Activated T-cell treated with anti-CD3 and anti-CD28 coated beads, Interleukin-2, amount 50 U/mL, for 24 hours (primary cell): Measurements from ENCODE around the gene MET.
"Not testable (repeated sequence)": the region's sequence is repeated elsewhere in the genome, so short reads cannot be mapped to it uniquely, and the experiment has no call there.

Experiments used
- DNase-seq: peaks from one replicate; pipeline ENCODE4 v3.0.0-alpha.2; 2020
- H3K27ac Mint-ChIP-seq: 2 replicates; pipeline ENCODE4 v1.8.0; 2020; ENCODE audit warnings: mild to moderate bottlenecking, mixed read lengths
- H3K27me3 Mint-ChIP-seq: 2 replicates; pipeline ENCODE4 v1.8.0; 2020; ENCODE audit warnings: mixed read lengths
- H3K36me3 Mint-ChIP-seq: 2 replicates; pipeline ENCODE4 v1.8.0; 2020; ENCODE audit warnings: low read depth, mixed read lengths
- H3K4me1 Mint-ChIP-seq: 2 replicates; pipeline ENCODE4 v1.8.0; 2020; ENCODE audit warnings: low read depth, mixed read lengths
- H3K4me3 Mint-ChIP-seq: 2 replicates; pipeline ENCODE4 v1.8.0; 2020; ENCODE audit warnings: mild to moderate bottlenecking, moderate library complexity, mixed read lengths
- H3K9me3 Mint-ChIP-seq: 2 replicates; pipeline ENCODE4 v1.8.0; 2020; ENCODE audit warnings: mixed read lengths

Gene MET

DNA sequence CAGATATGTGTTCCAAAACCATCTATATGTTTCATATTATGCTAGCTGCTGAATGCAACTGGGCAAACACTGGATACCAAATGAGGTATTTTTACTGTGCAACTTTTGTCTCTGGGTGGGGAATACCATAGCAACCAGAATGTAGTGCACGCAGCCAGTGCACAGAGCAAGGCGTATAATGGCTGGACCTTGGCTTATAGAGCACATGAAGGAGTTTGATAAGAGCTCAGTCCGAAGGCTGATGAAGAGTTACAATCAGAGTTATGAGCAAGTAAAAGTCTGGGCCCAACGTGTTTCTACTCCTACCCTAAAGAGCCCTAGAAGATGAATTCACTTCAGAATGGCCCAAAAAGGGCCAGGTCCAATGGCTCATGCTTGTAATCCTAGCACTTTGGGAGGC, 82.2 kb downstream of the MET start:
- Mint-ChIP-seq H3K4me1 (no peaks in the 10 kb centered on the region), H3K27me3 (peaks cover 1% of the 10 kb centered on the region), H3K36me3 (no peaks in the 10 kb centered on the region), H3K27ac (no peak overlapping the region), H3K4me3 (no peak overlapping the region), H3K9me3 (peaks cover 3% of the 10 kb centered on the region)
- DNase-seq, result no peak

DNA sequence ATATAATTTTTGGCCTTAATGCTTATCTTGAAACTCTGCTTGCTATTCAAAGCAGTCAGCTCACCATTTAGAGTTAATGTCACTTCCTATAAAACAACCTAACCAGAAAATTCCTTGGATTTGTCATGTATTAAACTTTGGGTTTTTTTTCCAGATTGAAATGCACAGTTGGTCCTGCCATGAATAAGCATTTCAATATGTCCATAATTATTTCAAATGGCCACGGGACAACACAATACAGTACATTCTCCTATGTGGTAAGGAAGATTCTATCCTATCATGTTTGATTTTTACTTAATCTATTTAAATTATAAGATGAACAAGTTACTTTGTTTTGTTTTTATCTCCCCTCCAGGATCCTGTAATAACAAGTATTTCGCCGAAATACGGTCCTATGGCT, 85.3 kb downstream of the MET start:
- peaks cover 7% of the 10 kb centered on the region for H3K27me3 Mint-ChIP-seq
- H3K27ac Mint-ChIP-seq, result no peak overlapping the region
- H3K9me3 Mint-ChIP-seq, result no peaks in the 10 kb centered on the region
- DNase-seq, result no peak
- H3K36me3 Mint-ChIP-seq, result no peaks in the 10 kb centered on the region
- H3K4me3 Mint-ChIP-seq, result no peak overlapping the region
- no peaks in the 10 kb centered on the region for H3K4me1 Mint-ChIP-seq

GRCh38 chr7:116759642-116760041, 87.6 kb downstream of the MET start:
- H3K27ac Mint-ChIP-seq, H3K4me3 Mint-ChIP-seq, H3K4me1 Mint-ChIP-seq, DNase-seq, H3K9me3 Mint-ChIP-seq, H3K36me3 Mint-ChIP-seq: not testable (repeated sequence)
- peaks cover 12% of the 10 kb centered on the region for H3K27me3 Mint-ChIP-seq

GRCh38 chr7:116762971-116763370, 91.0 kb downstream of the MET start:
- no peaks in the 10 kb centered on the region for H3K9me3 Mint-ChIP-seq
- peaks cover 15% of the 10 kb centered on the region for H3K27me3 Mint-ChIP-seq
- H3K27ac Mint-ChIP-seq, result no peak overlapping the region
- H3K4me1 Mint-ChIP-seq, result no peaks in the 10 kb centered on the region
- H3K4me3 Mint-ChIP-seq, result no peak overlapping the region
- H3K36me3 Mint-ChIP-seq, result no peaks in the 10 kb centered on the region
- no peak for DNase-seq

- no peak overlapping the region for H3K4me3 Mint-ChIP-seq
- DNase-seq, result no peak
- peaks cover 18% of the 10 kb centered on the region for H3K27me3 Mint-ChIP-seq
- no peaks in the 10 kb centered on the region for H3K9me3 Mint-ChIP-seq
- no peak overlapping the region for H3K27ac Mint-ChIP-seq
- no peaks in the 10 kb centered on the region for H3K36me3 Mint-ChIP-seq
- H3K4me1 Mint-ChIP-seq, result no peaks in the 10 kb centered on the region
These were observed 91.7 kb downstream of the MET start for GRCh38 chr7:116763647-116764046.

DNA sequence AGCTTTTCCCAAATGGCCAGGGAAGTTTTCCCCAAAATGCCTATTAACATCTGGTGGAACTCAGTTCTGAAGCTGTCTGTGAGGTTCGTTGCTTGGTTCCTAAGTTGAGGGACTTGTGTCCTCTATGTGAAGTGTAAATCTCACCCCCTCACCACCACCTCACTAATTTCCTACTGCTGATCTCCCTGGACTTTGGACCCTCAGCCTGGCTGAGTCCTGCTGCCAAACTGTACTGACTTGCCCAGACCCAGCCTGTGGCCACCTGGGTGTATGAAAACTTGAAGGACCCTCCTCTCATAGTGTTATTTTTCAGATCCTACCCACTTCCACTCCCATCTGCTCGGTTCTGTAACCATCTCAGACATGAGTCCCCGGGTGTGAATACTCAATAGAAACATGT, 94.9 kb downstream of the MET start:
- Mint-ChIP-seq H3K36me3 (no peaks in the 10 kb centered on the region), H3K27ac (no peak overlapping the region), H3K27me3 (peaks cover 23% of the 10 kb centered on the region), H3K4me1 (no peaks in the 10 kb centered on the region), H3K4me3 (no peak overlapping the region), H3K9me3 (no peaks in the 10 kb centered on the region)
- no peak for DNase-seq

DNA sequence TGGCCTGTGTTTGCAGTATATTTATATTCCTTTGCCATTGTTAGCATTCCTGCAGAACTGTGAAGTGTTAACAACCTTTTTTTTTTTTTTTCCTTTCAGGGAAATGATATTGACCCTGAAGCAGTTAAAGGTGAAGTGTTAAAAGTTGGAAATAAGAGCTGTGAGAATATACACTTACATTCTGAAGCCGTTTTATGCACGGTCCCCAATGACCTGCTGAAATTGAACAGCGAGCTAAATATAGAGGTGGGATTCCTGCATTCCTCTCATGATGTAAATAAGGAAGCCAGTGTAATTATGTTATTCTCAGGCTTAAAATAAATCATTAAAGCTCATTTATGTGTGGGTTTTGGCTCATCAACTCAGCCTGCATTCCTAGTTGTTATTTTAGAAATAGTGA, 97.5 kb downstream of the MET start:
- no peak for DNase-seq
- no peaks in the 10 kb centered on the region for H3K9me3 Mint-ChIP-seq
- H3K4me1 Mint-ChIP-seq, result no peaks in the 10 kb centered on the region
- H3K4me3 Mint-ChIP-seq, result no peak overlapping the region
- H3K36me3 Mint-ChIP-seq, result no peaks in the 10 kb centered on the region
- H3K27me3 Mint-ChIP-seq, result peaks cover 38% of the 10 kb centered on the region
- no peak overlapping the region for H3K27ac Mint-ChIP-seq

DNA sequence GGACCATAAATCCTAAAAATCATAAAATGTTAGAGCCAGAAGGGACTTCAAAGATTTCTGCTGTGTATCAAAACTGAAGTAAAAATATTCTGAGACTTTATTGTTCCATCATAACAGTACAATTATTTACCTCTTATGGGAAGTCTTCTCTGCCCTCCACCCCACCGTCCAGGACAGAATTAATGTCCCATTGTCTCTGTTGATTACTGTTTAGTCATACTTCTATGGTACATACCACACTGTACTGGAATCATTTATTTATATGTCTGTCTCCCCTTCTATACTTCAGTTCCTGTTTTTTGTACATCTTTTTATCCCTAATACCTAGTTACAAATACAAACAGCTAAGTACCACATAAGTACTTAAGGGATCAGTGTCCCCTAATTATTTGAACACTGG, 98.9 kb downstream of the MET start:
- H3K4me3 Mint-ChIP-seq, result no peak overlapping the region
- H3K36me3 Mint-ChIP-seq, result no peaks in the 10 kb centered on the region
- H3K9me3 Mint-ChIP-seq, result no peaks in the 10 kb centered on the region
- peaks cover 41% of the 10 kb centered on the region for H3K27me3 Mint-ChIP-seq
- H3K27ac Mint-ChIP-seq, result no peak overlapping the region
- H3K4me1 Mint-ChIP-seq, result no peaks in the 10 kb centered on the region
- DNase-seq, result no peak

- H3K9me3 Mint-ChIP-seq, result no peaks in the 10 kb centered on the region
- H3K36me3 Mint-ChIP-seq, result no peaks in the 10 kb centered on the region
- H3K4me3 Mint-ChIP-seq, result no peak overlapping the region
- H3K27me3 Mint-ChIP-seq, result peaks cover 41% of the 10 kb centered on the region
- peaks cover 4% of the 10 kb centered on the region for H3K4me1 Mint-ChIP-seq
- no peak overlapping the region for H3K27ac Mint-ChIP-seq
- no peak for DNase-seq
These were observed 99.6 kb downstream of the MET start for GRCh38 chr7:116771640-116772039.

DNA sequence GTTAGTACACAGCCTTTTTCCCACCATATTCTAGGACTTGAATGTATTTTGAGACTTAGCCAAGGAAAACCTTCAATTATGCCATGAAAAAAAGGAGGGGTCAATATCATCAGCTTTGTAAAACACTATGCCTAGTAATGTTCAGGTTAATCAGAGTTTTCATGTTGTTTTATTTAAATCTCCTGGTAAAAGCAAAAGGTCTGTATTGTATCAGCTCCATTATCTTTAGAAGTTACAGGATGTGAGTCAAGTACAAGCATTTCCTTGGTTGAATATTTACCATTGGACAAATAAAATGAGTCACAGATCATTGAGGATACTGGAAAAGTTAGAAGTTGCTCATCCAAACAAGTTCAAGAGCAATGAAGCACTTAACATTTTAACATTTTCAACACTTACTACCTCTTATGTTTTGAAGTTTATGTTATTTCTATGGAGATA, 100.4 kb downstream of the MET start:
- DNase-seq, result no peak
- Mint-ChIP-seq H3K4me1 (peaks cover 7% of the 10 kb centered on the region), H3K4me3 (no peak overlapping the region), H3K27ac (no peak overlapping the region), H3K36me3 (no peaks in the 10 kb centered on the region), H3K9me3 (no peaks in the 10 kb centered on the region), H3K27me3 (peaks cover 41% of the 10 kb centered on the region)

GRCh38 chr7:116772926-116773749, 101.1 kb downstream of the MET start:
- Mint-ChIP-seq H3K4me3 (no peak overlapping the region), H3K27ac (no peak overlapping the region), H3K4me1 (peaks cover 10% of the 10 kb centered on the region), H3K9me3 (no peaks in the 10 kb centered on the region), H3K36me3 (no peaks in the 10 kb centered on the region), H3K27me3 (peaks cover 39% of the 10 kb centered on the region)
- DNase-seq, result no peak

- DNase-seq, result no peak
- H3K27ac Mint-ChIP-seq, result no peak overlapping the region
- no peak overlapping the region for H3K4me3 Mint-ChIP-seq
- peaks cover 10% of the 10 kb centered on the region for H3K4me1 Mint-ChIP-seq
- H3K36me3 Mint-ChIP-seq, result no peaks in the 10 kb centered on the region
- H3K27me3 Mint-ChIP-seq, result peaks cover 30% of the 10 kb centered on the region
- no peaks in the 10 kb centered on the region for H3K9me3 Mint-ChIP-seq
These were observed 104.0 kb downstream of the MET start for GRCh38 chr7:116776046-116776445.

DNA sequence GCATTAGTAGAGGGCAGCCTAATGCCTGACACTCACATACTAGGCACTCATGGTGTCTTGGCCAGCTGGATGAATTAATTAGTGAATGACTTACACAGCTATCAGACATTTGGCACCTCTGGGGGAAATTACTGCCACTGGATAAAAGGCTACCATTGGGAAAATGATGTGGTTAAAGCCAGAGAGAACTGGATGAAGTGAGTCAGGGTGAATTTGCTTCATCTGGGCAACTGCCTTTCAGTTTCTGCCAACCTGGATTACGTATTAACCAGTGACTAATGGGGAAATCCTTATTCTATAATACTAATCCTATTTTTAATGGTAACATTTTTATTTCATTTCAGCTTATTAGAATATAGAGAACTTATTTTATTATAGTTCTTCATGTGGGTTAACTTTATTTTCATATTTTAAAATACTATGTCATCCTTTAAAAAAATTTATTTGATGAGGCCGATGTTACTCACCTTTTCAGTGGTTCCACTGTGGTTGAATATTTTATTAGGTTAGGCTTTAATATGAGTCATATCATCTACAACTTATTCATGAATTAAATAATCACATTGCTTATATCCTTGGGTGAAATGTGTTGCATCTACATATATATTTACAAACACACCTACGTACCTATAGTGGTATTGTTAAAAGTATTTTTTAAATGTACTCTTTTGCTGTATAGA, 104.8 kb downstream of the MET start:
- peaks cover 11% of the 10 kb centered on the region for H3K4me1 Mint-ChIP-seq
- H3K4me3 Mint-ChIP-seq, result no peak overlapping the region
- no peak overlapping the region for H3K27ac Mint-ChIP-seq
- no peaks in the 10 kb centered on the region for H3K36me3 Mint-ChIP-seq
- peaks cover 30% of the 10 kb centered on the region for H3K27me3 Mint-ChIP-seq
- H3K9me3 Mint-ChIP-seq, result no peaks in the 10 kb centered on the region
- DNase-seq, result no peak

DNA sequence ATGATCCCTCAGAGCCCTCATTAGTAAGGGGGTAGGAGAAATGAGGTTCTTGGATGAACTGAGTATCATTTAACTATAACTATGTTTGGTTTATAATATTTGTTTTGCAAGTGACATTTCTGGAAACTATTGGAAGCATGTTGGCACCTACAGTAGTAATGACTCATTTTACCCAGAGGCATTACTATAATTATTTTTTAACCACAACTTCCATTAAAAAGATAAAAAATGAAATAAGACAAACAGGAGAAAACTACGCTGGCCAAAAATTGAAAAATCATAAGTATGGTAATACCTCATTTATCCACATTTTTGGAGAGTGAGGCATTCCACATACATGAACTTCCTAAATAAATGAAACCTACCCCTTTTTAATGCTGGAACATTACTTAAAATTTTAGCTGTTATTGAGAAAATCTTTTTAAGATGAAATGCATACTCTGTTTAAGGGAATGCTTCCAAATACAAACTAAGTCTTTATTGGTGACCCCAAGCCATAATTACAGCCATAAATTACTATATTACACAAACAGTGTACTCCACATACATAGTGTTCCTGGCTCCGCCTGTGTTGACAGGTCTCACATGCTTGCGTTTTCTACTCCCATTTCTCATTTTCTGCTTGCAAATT, 105.8 kb downstream of the MET start:
- no peaks in the 10 kb centered on the region for H3K36me3 Mint-ChIP-seq
- H3K4me3 Mint-ChIP-seq, result no peak overlapping the region
- H3K27me3 Mint-ChIP-seq, result peaks cover 26% of the 10 kb centered on the region
- H3K4me1 Mint-ChIP-seq, result peaks cover 11% of the 10 kb centered on the region
- H3K27ac Mint-ChIP-seq, result no peak overlapping the region
- no peaks in the 10 kb centered on the region for H3K9me3 Mint-ChIP-seq
- DNase-seq, result no peak

DNA sequence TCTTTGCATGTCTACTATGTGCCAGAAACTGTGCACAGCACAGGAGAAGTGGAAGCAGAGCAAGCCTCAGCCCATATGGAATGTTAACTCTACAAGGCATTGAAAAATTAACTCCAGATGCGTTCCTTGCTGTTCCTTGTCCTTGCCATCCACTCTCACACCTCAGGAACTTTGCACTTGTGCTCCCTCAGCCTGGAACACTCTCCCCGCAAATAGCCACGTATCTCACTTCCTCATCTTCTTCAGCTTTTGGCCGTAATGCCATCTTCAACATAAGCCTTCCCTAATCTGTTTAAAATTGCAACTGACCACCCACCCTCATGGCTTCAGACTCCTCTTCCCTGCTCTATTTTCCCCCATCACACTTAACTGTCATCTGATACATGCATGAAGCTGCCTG, 107.2 kb downstream of the MET start:
- Mint-ChIP-seq H3K36me3 (no peaks in the 10 kb centered on the region), H3K4me3 (no peak overlapping the region), H3K9me3 (no peaks in the 10 kb centered on the region), H3K27me3 (peaks cover 11% of the 10 kb centered on the region), H3K27ac (no peak overlapping the region), H3K4me1 (peaks cover 11% of the 10 kb centered on the region)
- DNase-seq, result no peak
